Measurements from ENCODE around the gene WFDC2.
"Not testable (repeated sequence)": the region's sequence is repeated elsewhere in the genome, so short reads cannot be mapped to it uniquely, and the experiment has no call there.

WFDC2 gene

DNA sequence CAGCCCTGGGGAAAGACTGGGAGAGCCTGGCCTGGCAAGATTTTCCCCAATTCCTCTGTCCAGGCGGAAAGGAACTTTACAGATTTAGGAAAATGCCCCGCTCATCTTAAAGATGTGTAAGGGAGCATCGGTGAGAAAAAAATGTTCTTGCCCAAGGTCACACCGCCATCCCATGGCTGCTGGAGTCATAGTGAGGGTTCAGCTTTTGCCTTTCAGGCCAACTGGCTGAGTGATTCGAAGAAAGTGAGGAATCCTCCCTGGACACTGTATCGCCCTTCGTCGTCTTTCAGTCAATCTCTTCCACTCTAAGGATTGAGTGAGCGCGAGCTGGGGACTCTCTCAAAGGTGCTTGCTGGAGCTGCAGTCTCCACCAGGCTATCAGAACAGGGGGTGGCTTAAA lies 1.4 kb downstream of the WFDC2 start:
- DNase-seq (ENCODE audit: low spot score) = no peak
- TF ChIP-seq, protein P1, sequence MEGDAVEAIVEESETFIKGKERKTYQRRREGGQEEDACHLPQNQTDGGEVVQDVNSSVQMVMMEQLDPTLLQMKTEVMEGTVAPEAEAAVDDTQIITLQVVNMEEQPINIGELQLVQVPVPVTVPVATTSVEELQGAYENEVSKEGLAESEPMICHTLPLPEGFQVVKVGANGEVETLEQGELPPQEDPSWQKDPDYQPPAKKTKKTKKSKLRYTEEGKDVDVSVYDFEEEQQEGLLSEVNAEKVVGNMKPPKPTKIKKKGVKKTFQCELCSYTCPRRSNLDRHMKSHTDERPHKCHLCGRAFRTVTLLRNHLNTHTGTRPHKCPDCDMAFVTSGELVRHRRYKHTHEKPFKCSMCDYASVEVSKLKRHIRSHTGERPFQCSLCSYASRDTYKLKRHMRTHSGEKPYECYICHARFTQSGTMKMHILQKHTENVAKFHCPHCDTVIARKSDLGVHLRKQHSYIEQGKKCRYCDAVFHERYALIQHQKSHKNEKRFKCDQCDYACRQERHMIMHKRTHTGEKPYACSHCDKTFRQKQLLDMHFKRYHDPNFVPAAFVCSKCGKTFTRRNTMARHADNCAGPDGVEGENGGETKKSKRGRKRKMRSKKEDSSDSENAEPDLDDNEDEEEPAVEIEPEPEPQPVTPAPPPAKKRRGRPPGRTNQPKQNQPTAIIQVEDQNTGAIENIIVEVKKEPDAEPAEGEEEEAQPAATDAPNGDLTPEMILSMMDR (IDR thresholded peaks at IDR 0.05) = no peak
- Histone ChIP-seq H3K4me3 (peak overlapping the region; percentile 71), H3K27ac (no peak overlapping the region)

DNA sequence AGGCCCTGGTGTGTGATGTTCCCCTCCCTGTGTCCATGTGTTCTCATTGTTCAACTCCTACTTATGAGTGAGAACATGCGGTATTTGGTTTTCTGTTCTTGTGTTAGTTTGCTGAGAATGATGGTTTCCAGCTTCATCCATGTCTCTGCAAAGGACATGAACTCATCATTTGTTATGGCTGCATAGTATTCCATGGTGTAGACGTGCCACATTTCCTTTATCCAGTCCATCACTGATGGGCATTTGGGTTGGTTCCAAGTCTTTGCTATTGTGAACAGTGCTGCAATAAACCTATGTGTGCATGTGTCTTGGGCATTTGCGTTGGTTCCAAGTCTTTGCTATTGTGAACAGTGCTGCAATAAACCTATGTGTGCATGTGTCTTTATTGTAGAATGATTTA lies 2.7 kb downstream of the WFDC2 start:
- DNase-seq (ENCODE audit: low spot score); H3K27ac ChIP-seq; H3K4me3 ChIP-seq: not testable (repeated sequence)

DNA sequence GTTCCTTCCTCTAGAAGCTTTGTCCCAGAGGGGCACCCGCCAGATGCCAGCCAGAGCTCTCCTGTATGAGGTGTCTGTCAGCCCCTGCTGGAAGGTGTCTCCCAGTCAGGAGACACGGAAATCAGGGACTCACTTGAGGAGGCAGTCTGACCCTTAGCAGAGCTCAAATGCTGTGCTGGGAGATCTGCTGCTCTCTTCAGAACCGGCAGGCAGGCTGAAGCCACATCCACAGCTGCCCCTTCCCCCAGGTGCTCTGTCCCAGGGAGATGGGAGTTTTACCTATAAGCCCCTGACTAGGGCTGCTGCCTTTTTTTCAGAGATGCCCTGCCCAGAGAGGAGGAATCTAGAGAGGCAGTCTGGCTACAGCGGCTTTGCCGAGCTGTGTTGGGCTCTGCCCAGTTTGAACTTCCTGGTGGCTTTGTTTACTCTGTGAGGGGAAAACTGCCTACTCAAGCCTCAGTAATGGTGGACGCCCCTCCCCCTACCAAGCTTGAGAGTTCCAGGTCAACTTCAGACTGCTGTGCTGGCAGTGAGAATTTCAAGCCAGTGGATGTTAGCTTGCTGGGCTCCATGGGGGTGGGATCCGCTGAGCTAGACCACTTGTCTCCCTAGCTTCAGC lies 8.1 kb downstream of the WFDC2 start:
- H3K27ac ChIP-seq; H3K4me3 ChIP-seq; DNase-seq (ENCODE audit: low spot score): not testable (repeated sequence)

GRCh38 chr20:45479822-45480221 lies 10.3 kb downstream of the WFDC2 start:
- H3K4me3 ChIP-seq = no peak overlapping the region

GRCh38 chr20:45484676-45485075 lies 15.1 kb downstream of the WFDC2 start:
- TF ChIP-seq, protein P1 (IDR thresholded peaks at IDR 0.05) = no peak
- no peak overlapping the region for H3K27ac ChIP-seq
- no peak overlapping the region for H3K4me3 ChIP-seq
- no peak for DNase-seq (ENCODE audit: low spot score)

More at GRCh38 chr20:45479822-45480221, 10.3 kb downstream of the WFDC2 start:
- no peak overlapping the region for H3K27ac ChIP-seq
- no peak for DNase-seq (ENCODE audit: low spot score)
- TF ChIP-seq, protein P1 (IDR thresholded peaks at IDR 0.05) = no peak

DNA sequence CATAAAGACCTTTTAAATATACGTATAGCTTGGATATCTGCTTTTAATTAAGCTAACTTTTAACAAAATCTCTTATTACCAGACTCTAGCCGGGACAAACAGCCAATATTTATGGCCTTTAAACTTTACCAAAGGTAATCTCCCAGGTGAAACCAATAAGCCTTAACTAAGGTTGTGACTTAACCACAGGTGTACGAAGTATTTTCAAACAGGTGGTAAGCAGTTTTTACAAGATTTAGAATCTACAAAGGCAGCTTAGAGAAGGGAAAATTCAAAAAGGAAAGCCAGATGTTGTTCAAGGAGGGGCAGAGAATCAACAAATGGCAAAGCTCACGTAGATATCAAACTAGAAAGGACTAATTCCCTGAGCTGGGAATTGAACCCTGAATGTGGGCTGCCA lies 15.8 kb downstream of the WFDC2 start:
- TF ChIP-seq, protein P1 (IDR thresholded peaks at IDR 0.05) = no peak
- no peak overlapping the region for H3K27ac ChIP-seq

GRCh38 chr20:45487231-45487635 lies 17.7 kb downstream of the WFDC2 start:
- TF ChIP-seq, protein P1 (IDR thresholded peaks at IDR 0.05) = peak; percentile 11
- no peak for DNase-seq (ENCODE audit: low spot score)
- H3K27ac ChIP-seq = no peak overlapping the region
- no peak overlapping the region for H3K4me3 ChIP-seq

More for the DNA sequence above, 15.8 kb downstream of the WFDC2 start:
- no peak overlapping the region for H3K4me3 ChIP-seq
- no peak for DNase-seq (ENCODE audit: low spot score)

GRCh38 chr20:45489083-45489531 lies 19.6 kb downstream of the WFDC2 start:
- no peak for DNase-seq (ENCODE audit: low spot score)
- no peak overlapping the region for H3K4me3 ChIP-seq
- no peak overlapping the region for H3K27ac ChIP-seq
- TF ChIP-seq, protein P1 (IDR thresholded peaks at IDR 0.05) = no peak
